ENCODE results near the gene MYO1B. TPM values are rescaled to one million over a fixed set of nuclear protein-coding genes. Genes with fewer than 3 reads are reported as not detected.

The MYO1B gene
- total RNA-seq, 1 experiment from 2014 or later: 47.5 TPM

DNA sequence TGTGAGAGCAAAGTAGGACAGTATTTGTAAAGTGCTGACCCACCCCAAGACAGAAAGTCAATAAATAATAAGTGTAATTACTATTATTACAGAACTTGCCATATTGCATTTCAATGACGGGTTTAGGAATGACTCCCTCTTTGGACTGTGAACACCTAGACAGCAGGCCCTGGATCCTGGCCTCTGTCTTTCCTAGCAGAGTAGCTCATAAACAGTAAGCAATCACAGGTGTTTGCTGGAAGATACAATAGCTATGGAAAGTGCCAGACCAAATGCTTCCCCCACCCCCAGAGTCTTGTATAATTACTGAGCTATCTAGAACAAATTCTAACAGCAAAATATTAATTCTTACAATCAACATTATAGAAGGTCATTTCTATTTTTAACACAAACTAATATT is 20.1 kb upstream of the MYO1B start:
- no peak for DNase-seq (ENCODE audit: extremely low read depth, low read depth)

DNA sequence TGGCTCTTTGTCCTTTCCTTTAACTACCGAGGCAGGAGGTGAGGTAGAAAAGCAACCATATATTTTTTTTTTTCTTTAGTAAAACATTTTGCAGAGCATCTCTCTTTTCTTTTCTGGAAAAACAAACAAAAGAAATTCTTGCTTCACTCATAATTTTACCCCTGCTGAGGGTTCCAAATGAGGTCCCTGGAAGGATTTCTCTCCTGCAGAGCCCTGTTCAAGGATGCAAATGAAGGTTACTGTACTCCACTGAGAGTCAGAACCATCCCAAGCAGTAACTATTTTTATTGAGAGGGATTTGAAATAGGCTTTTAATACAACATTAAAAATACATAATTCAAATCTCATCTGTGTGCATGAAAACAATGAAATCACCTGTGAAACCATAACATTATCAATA is 19.5 kb upstream of the MYO1B start:
- DNase-seq (ENCODE audit: extremely low read depth, low read depth): no peak

DNA sequence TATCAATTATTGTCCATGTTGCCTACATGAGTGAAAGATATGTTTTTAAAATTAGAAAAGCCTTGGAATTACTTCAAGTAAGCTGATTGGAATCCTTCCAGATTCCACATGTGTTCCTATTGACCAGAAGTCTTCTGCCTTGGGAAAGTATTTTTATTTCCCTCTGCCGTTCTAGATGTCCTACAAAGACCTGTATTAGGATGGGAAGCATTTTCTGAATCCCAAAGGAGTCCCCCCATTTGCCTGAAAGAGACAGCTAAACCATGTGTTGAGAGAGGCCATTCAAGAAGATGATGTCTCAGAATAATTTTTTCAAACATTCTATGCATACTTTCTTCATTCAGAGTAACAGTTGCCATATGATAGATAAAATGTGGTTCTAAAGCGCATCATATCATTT is 19.0 kb upstream of the MYO1B start:
- no peak for DNase-seq (ENCODE audit: extremely low read depth, low read depth)

DNA sequence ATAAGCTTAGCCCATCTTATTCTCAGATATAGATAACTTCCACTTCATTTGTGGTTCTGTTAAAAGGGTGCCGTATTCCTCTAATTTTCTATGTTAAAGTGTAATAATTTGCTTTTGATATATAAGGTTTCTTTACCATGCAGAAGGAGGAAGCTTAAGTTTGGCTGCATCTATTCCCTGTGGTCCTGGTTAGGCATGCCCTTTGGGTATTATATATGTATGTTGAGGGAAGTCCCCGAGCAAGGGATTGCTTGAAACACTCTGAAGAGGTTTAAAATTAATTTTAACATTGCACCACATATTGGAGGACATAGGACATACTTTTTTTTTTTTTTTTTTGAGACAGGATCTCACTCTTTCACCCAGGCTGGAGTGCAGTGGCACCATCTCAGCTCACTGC is 16.9 kb upstream of the MYO1B start:
- no peak for DNase-seq (ENCODE audit: extremely low read depth, low read depth)

DNA sequence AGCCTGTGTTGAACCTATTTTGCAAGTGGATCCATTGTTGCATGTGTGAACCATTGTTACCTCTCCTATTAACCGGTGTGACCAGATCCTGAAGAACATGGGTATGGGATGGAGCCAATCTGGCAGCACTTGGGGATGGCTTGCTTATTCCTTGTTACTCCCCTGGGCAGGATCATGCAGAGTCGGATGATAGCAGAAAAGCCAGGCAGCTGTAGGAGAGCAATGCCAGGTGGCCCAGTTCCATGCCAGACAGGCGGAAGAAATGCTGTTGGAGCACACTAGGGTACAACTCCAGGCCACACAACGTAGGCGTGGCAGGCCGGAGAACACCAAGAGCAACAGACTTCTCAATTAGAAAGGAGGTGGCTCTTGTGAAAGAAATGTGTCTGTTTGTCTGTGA is 16.3 kb upstream of the MYO1B start:
- no peak for DNase-seq (ENCODE audit: extremely low read depth, low read depth)

DNA sequence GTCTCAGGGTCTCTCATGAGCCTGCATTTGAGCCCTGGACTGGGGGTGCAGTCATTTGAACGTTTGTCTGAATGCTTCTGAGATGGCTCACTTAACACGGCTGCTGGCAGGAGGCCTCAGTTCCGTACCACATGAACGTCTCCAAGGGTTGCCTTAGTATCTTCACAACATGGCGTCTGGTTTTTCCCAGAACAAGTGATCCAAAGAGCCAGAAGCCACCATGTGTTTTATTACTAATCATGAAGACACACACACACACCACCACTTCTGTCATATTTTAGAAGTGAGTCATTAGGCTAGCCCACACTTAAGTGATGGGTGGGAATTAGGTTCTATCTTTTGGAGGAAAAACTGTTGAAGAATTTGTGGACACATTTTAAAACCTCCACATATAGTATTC is 15.0 kb upstream of the MYO1B start:
- DNase-seq (ENCODE audit: extremely low read depth, low read depth): no peak

DNA sequence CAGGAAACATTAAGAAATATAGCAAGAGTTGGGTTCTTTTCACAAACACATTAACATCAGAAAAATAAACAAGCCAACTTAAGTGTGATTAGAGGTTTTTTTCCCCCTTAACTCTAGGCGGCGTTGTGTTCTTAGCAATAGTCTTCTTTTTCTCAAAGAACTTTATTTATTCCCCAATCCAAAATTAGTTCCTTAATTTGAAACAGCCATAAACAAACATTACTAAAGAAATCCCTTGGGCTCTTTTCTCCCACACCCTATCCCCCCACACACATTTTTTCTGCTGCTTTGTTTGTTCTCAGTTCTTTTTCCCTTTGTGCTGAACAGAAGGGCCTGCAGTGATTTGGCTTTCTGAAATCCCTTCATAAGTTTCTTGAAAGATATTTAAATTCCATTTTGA is 13.2 kb upstream of the MYO1B start:
- DNase-seq (ENCODE audit: extremely low read depth, low read depth): no peak

DNA sequence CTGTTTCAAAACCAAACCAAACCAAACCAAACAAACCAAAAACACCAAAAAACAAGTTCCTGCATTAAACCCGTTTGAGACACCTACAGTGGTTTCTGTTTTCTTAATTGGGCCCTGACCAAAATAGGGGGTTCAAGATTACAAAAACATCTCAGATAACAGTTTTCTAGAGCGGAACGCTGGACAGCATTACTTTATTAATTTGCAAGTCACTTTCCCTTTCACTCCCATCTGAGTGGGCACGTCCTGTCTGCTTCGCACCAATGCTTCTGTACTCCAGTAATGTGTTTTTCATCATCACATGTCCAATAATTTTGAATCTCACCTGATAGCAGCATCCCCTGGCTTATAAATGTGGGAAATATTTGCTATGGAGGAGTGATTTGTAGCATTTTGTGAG is 11.7 kb upstream of the MYO1B start:
- DNase-seq (ENCODE audit: extremely low read depth, low read depth): no peak

DNA sequence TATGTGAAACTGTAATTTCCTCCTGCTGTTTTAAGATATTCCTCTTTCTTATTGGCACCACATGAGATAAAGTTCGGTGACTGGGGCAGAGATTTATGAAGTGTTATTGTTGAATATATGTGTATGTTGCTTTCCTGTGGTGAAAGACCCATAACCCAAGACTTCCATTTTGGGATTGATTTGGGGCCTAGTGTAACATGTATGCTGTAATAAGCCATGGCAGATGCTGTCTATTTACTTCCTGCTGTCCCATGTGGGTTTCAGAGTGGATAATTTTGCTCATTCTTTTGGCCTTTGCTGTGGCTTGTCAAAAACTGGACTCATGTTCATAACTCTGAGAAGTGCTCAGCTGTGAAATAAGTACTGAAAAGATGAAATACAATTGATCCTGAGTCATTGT is 10.8 kb upstream of the MYO1B start:
- no peak for DNase-seq (ENCODE audit: extremely low read depth, low read depth)

DNA sequence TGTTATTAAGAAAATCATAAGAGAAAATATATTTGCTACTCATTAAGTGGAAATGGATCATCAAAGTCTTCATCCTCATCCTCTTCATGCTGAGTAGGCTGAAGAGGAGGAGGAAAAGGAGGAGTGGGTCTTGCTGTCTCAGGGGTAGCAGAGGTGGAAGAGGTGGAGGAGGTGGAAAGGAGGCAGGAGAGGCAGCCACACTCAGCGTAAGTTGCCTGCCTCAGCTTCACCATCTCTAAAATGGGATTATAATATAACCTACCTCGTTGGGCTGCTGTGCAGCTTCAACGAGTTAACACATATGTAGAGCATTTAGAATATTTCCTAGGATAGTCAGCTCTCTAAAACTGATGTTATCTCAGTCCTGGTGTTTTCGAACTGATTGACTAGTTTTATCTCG is 4.3 kb upstream of the MYO1B start:
- DNase-seq (ENCODE audit: extremely low read depth, low read depth): no peak

DNA sequence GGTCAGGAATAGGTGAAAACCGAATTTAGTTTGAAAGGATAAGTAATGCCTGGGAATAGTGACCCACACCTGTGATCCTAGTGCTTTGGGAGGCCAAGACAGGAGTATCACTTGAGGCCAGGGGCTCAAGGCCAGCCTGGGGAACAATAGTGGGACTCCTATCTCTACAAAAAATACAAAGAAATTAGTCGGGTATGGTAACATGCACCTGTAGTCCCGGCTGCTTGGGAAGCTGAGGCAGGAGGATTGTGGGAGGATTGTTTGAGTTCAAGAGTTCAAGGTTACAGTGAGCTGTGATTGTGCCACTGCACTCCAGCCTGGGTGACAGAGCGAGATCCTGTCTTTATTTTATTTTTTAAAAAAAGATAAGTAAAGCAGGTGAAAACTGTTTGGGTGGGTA is 3.8 kb upstream of the MYO1B start:
- DNase-seq (ENCODE audit: extremely low read depth, low read depth): no peak

DNA sequence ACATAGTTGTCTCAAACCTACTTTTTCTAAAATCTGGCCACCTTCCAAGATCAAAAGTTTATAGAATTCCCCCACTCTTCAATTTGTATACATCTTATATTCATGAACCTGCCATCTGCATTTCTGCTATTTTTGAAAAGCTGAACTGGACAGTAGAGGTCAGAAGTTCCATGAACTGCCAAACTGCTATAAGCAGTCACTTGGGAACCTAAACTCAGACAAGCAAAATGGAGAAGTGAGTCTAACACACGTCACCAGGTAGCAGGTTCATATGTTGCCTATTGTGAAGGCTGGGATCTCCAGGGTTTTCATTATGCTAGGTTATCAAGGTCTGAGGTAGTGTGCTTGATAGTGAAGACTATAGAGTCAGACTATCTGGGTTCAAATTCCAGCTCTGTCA is 2.0 kb upstream of the MYO1B start:
- no peak for DNase-seq (ENCODE audit: extremely low read depth, low read depth)

DNA sequence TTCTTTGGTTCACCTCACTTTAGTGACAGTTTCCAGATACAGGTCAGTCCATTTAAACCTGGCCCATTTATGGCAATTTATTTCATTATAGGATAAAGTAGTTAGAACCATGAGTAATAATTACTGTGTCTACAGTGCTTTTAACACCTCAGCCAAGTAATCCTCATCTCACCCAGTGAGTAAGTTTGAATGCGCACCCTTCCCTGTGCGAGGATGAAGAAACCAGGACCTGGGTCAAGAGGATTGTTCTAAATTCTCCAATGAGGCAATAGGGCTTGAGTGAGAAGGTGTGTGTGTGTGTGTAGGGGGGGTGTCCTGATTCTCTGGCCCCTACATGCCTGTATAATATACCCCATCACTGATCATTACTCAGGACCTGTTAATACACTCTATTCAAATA is 854 bp upstream of the MYO1B start:
- no peak for DNase-seq (ENCODE audit: extremely low read depth, low read depth)

DNA sequence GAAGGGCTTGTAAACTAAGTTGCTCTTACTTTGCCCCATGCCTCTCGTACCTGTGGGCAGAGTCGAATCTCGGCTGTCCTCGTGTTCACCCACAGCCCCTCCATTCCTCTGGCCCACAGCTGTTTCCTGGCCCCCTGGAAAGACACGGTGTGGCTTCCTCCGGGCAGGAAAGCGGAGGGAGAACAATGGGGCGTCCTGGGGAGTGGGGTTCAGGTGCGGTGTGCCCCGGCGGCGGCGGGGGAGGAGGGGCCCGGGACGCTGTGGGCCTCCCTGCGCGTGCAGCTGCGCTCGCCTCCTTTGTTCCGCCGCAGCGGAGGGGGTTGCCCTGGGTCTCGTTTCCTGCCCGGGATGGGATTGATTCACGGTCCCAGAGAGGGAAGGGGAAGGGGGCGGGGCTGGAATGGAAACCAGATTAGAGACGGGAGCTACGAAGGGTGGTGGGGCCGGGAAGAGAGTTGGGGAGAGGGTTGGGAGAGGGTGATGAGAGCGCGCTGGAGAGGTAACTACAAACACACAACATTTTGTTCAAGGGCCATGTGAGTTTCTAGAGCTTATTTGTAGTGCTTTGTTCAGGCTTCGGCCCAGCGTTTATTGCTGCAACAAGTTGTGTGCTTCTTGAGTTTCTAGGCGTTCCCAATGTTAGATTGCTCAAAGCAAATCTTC is 796 bp downstream of the MYO1B start:
- DNase-seq (ENCODE audit: extremely low read depth, low read depth): peak; percentile 56

DNA sequence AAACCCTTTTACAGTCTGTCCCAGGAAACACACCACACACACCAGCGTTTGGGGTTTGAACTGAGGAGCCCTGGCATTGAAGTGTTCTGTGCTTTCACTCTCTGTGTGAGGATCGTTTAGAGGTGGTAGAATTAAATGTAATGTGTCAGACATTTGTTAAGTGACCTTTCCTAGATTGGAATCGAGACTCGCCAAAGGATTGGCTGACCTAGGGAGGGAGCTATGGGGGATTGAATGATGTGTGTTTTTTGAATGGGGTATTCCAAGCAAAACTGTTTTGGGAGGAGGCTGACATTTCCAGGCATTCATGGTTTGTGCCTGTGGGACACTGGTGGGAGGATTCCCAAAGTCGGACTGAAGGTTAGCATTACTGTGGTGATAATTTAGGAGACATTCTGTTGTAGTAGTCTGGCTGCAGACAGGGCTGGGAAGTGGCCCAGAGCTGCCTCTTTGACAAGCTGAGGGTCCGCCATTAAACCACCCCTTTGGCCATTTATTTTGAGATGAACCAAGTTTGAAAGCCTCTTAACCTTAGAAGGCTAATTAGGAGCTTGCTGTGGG is 1.7 kb downstream of the MYO1B start:
- DNase-seq (ENCODE audit: extremely low read depth, low read depth): no peak

DNA sequence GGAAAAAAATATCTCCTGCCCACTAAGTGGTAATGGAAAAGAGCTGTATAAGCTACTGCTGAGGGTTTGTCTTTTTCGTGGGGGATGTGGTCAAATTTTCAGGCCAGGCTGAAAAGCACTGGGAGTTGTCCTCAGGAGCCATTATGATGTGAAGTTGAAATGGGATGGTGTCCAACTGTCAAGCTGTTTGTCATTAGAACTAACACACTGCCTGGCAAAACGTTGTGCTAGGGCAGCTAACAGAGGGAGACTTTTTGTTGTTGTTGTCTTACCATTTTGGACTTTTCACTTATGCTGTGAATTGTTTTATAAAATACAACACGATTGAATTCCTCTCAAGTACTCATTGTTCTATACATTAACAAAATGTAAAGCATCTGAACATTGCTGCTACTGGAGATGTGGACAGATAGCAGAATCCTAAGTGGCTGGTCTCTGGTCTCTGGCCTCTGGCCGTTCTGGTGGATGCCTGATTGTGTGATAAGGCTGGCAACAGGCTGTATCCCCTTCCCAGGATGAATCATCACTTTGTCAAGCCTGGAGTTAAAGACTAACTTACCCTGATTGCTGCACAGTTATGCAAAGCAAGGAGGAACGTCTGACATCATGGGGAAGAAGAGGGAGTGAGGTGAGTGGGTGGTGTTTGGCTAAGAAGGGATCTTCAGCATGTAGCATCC is 2.3 kb downstream of the MYO1B start:
- DNase-seq (ENCODE audit: extremely low read depth, low read depth): peak; percentile 36

DNA sequence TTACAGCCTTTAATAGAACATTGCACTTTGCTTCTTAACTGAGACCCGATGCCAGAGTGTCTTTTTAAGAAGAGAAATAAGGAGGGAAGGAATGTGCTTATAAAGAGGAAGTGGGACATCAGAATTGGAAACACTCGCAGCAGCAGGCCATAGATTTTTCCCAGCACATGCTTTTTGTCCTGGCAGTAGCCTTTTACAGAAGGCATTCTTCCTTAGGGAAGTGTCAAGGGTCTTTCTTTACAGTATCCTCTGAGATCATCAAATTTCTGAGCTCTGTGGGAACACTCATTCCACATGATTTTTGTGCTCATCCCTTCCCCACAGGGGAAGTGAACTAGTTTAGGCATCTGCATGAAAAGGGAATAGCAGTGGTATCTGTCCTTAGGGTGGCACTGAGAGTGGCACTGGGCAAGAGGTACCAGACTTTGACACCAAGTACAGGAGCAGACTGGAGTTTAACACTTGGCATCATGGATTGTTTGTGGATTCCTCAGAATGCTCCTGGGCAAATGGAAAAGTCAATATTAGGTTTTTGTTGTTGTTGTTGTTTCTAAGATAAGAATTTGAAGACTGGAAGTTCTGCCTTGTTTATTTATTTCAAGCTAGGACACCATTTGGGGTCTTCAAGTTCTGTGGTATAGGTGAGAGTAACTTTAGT is 4.1 kb downstream of the MYO1B start:
- no peak for DNase-seq (ENCODE audit: extremely low read depth, low read depth)

DNA sequence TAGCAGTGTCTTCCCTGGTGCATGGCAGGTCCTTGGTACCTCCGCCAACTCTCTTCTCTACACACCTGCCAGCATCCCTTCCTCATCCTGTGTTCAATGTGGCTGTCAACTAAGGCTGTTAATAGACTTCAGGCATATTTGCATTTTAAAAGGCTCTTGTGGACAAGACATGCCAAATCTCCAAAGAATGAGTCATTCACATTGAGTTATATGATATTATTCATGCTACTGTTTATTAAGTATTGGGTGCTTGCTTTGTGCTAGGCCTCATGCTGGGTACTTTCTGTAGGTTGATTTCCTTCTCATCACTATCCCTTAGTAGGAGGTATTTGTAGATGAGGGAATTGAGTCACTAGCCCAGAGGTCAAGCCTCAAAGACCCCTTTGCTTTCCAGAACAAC is 5.2 kb downstream of the MYO1B start:
- DNase-seq (ENCODE audit: extremely low read depth, low read depth): no peak

DNA sequence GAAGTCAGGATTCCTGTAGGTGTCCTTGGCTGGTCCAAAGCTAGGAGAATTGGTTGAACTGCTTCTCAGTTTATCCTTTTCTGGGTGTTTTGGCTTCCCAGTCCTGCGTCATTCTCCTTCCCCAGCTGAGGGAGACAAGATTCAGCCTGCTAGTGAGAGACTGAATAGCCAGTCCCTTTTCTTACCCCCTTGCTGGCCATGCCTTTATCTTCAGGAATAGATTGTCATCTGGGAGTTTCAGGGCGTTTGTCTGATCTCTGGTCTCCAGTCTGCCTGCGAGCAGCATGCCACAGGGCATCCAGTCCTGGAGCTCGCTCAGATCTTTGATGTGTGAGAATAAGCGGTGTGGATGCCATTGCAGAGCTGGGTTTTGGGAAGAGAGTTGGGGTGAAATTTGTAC is 5.8 kb downstream of the MYO1B start:
- DNase-seq (ENCODE audit: extremely low read depth, low read depth): no peak

DNA sequence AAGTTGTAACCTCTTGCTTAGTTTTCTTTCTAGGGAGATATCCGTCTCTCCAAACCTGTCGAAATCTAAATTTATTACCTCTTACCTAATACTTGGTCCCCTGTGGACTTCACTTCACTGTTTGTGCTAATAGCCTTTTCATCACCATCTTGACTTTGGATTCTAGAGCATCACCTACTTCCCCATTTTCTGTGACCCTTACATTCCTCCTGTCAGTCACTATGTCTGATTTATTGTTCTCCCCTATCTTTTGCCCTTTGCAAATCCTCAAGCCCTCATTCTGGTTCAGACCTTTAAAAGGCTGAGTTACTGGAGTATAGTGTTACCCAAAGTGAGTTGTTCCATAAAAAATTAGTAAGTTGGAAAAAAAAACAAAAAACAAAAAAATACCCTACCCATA is 7.5 kb downstream of the MYO1B start:
- no peak for DNase-seq (ENCODE audit: extremely low read depth, low read depth)

DNA sequence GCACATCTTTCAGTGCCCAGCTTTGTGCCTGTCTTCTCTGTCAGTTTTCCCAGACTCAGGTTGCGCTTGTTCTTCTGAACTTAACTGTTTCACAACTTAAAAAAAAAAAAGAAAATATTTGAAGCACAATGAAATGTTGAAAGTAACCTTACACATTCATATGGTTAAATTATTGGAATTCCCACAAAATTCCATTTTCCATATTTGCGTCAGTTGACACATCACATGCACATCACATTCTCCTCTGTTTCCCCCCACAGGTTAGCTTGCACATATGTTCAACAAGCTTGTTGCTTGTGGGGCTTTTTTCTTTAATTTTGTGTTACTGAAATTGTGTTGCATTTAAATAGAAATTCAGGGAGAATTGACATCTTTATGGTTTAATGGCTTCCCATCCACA is 8.3 kb downstream of the MYO1B start:
- DNase-seq (ENCODE audit: extremely low read depth, low read depth): no peak

DNA sequence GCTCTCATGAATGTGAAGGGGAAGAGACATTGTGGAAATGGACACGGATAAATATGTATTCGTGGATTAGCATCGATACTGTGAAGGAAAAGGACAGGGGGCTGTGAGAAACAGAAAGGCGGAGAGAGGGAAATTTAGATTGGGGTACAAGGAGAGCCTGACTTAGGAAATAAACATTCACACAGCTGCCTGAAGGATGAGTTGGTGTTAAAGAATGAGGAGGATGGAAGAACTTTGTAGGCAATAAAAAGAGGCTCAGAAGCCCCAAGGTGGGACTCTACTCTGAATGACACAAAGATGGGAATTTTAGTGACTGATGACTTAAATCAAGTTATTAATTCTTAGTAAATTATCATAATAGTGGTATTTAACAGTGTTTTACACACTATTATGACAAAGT is 10.1 kb downstream of the MYO1B start:
- no peak for DNase-seq (ENCODE audit: extremely low read depth, low read depth)
